HepG2 (cell line): Measurements from ENCODE around the gene ZBTB7B. TPM values are rescaled to one million over a fixed set of nuclear protein-coding genes. Genes with fewer than 3 reads are reported as not detected.
A peak's percentile ranks its signal among the peaks of the same experiment; 100 is the strongest.

ENCODE experiments used
- ATF2 ChIP-seq: sonication (generic); formaldehyde crosslinking; IDR thresholded peaks from 2 replicates; pipeline ENCODE4 v1.4.0; 2020; ENCODE audit warnings: missing genetic modification reagents
- CCDC6 ChIP-seq: sonication (generic); formaldehyde crosslinking; IDR thresholded peaks from 2 replicates; pipeline ENCODE4 v1.8.1; 2022; ENCODE audit warnings: mild to moderate bottlenecking, missing genetic modification reagents, moderate library complexity
- CERS6 ChIP-seq: sonication (generic); formaldehyde crosslinking; IDR thresholded peaks from 2 replicates; pipeline ENCODE4 v1.5.0; 2020; ENCODE audit warnings: missing genetic modification reagents
- CHD2 ChIP-seq: IDR thresholded peaks from 2 replicates; pipeline ENCODE4 v1.6.1; 2011; ENCODE audit warnings: low read depth, low read length, improper control_type of control experiment
- FOXA1 ChIP-seq, 2 experiments: fragments of 450-650 bp in 1 of 2; sonication (generic) in 1 of 2; formaldehyde crosslinking in 1 of 2; IDR thresholded peaks; 2 replicates each; pipeline versions ENCODE4 v1.4.0 to v1.6.1; 2016 to 2020; ENCODE audit warnings: missing genetic modification reagents in 1 of 2
- FOXA3 ChIP-seq: IDR thresholded peaks from 2 replicates; pipeline ENCODE4 v1.6.1; 2016; ENCODE audit warnings: missing genetic modification reagents, missing compliant biosample characterization
- GTF2F1 ChIP-seq: fragments of 150-350 bp; IDR thresholded peaks from 2 replicates; pipeline ENCODE4 v1.6.1; 2014; ENCODE audit warnings: low read length
- KDM4B ChIP-seq: sonication (generic); formaldehyde crosslinking; IDR thresholded peaks from 2 replicates; pipeline ENCODE4 v1.4.0; 2020; ENCODE audit warnings: missing genetic modification reagents
- NFIC ChIP-seq: IDR thresholded peaks from 2 replicates; pipeline ENCODE4 v1.6.1; 2012; ENCODE audit warnings: mild to moderate bottlenecking, low read length, inconsistent platforms
- PHB2 ChIP-seq: fragments of 450-650 bp; IDR thresholded peaks from 2 replicates; pipeline ENCODE4 v1.6.1; 2018; ENCODE audit not compliant: partially characterized antibody
- PRDM15 ChIP-seq: sonication (generic); formaldehyde crosslinking; IDR thresholded peaks from 2 replicates; pipeline ENCODE4 v1.4.0; 2020; ENCODE audit warnings: missing genetic modification reagents
- RARG ChIP-seq: sonication (generic); formaldehyde crosslinking; IDR thresholded peaks from 2 replicates; pipeline ENCODE4 v1.4.0; 2020; ENCODE audit warnings: low read depth, mild to moderate bottlenecking, missing genetic modification reagents
- SMAD9 ChIP-seq: sonication (generic); formaldehyde crosslinking; IDR thresholded peaks from 2 replicates; pipeline ENCODE4 v1.5.1; 2020; ENCODE audit warnings: mild to moderate bottlenecking, missing genetic modification reagents
- SRSF9 ChIP-seq: fragments of 200-400 bp; formaldehyde crosslinking; IDR thresholded peaks from 2 replicates; pipeline ENCODE4 v1.6.1; 2018; ENCODE audit warnings: borderline replicate concordance, mild to moderate bottlenecking, low read depth, low read length; ENCODE audit not compliant: insufficient read depth, poor library complexity, severe bottlenecking
- TBL1XR1 ChIP-seq: fragments of 150-350 bp; IDR thresholded peaks from 2 replicates; pipeline ENCODE4 v1.6.1; 2014; ENCODE audit warnings: borderline replicate concordance, low read length; ENCODE audit not compliant: partially characterized antibody
- ZNF224 ChIP-seq: sonication (generic); formaldehyde crosslinking; IDR thresholded peaks from 2 replicates; pipeline ENCODE4 v1.5.0; 2020; ENCODE audit warnings: mild to moderate bottlenecking, missing genetic modification reagents
- ZNF574 ChIP-seq: sonication (generic); formaldehyde crosslinking; IDR thresholded peaks from 2 replicates; pipeline ENCODE4 v1.4.0; 2020; ENCODE audit warnings: missing genetic modification reagents
- ZNF580 ChIP-seq: IDR thresholded peaks from 2 replicates; pipeline ENCODE4 v1.6.1; 2016; ENCODE audit warnings: low read depth, borderline replicate concordance
- ZNF720 ChIP-seq: sonication (generic); formaldehyde crosslinking; IDR thresholded peaks from 2 replicates; pipeline ENCODE4 v1.4.0; 2020; ENCODE audit warnings: missing genetic modification reagents
- ZNF788 ChIP-seq: sonication (generic); formaldehyde crosslinking; IDR thresholded peaks from 2 replicates; pipeline ENCODE4 v1.5.0; 2020; ENCODE audit warnings: mild to moderate bottlenecking, missing genetic modification reagents, borderline replicate concordance
- polyA plus RNA-seq, 8 experiments: library from polyadenylated mRNA; depleted of rRNA in 3 of 8; stranded (reverse) in 7 of 8; unstranded in 1 of 8; fragments of >200 nt; fragmentation: Illumina TruSeq in 4 of 8; extraction: Trizol in 4 of 8; gene quantifications; 2 replicates each; pipeline versions ENCODE4 v1.2.1 to v1.2.3, GENCODE V29; 2011 to 2016; ENCODE audit warnings: low read depth in 4 of 8, missing spikeins in 1 of 8, mixed read lengths in 1 of 8; ENCODE audit not compliant: insufficient read depth in 1 of 8
- total RNA-seq, 5 experiments: library from RNA; depleted of rRNA; stranded (reverse); fragments of >200 nt; fragmentation: Illumina TruSeq; extraction: Trizol; gene quantifications; 2 replicates each; pipeline ENCODE4 v1.2.3, GENCODE V29; 2016; ENCODE audit warnings: low read depth in 1 of 5

ZBTB7B gene
- total and polyA plus RNA-seq, 2 of the 13 experiments (the other 11 are each of a cell fraction or from before 2014, with no cell fraction given) = 15.5 to 17.5 TPM

- 0 out of 2 replicates have a peak, but pooled peaks have one; percentile 15 for TF ChIP-seq ZNF224 (CRISPR knock-in tag)
- peak; percentile 37 for TF ChIP-seq FOXA3 (CRISPR knock-in tag)
- TF ChIP-seq PRDM15 (CRISPR knock-in tag) = no peak
- no peak for TF ChIP-seq FOXA1 (IDR thresholded peaks at IDR 0.05)
- no peak for TF ChIP-seq FOXA1 (CRISPR knock-in tag; IDR thresholded peaks at IDR 0.05)
- no peak for TF ChIP-seq CERS6 (CRISPR knock-in tag)
- peak; percentile 14; the same call in 1 of the 2 replicates for TF ChIP-seq ATF2 (CRISPR knock-in tag)
- TF ChIP-seq PHB2 = no peak
- TF ChIP-seq GTF2F1 = no peak
- TF ChIP-seq ZNF720 (CRISPR knock-in tag) = no peak
- TF ChIP-seq CCDC6 (CRISPR knock-in tag) = no peak
- peak; percentile 74; the same call in 1 of the 2 replicates for TF ChIP-seq CHD2
- no peak for TF ChIP-seq RARG (CRISPR knock-in tag)
- TF ChIP-seq ZNF580 (CRISPR knock-in tag) = peak; percentile 75
- TF ChIP-seq NFIC = peak; percentile 73
- peak; percentile 48; the same call in 1 of the 2 replicates for TF ChIP-seq ZNF574 (CRISPR knock-in tag)
- TF ChIP-seq SMAD9 (CRISPR knock-in tag) = no peak
- TF ChIP-seq ZNF788 (CRISPR knock-in tag) = no peak; the same call in 1 of the 2 replicates
- no peak for TF ChIP-seq TBL1XR1
- TF ChIP-seq KDM4B (CRISPR knock-in tag) = 0 out of 2 replicates have a peak, but pooled peaks have one; percentile 61
- no peak for TF ChIP-seq SRSF9
Measured at GRCh38 chr1:154982897-154983648, 19.5 kb upstream of the ZBTB7B start, which contains the start of gene FLAD1 (continued).
